ENCODE measurements around the gene MAPK8. TPM values are rescaled to one million over a fixed set of nuclear protein-coding genes. Genes with fewer than 3 reads are reported as not detected.
A peak's percentile ranks its signal among the peaks of the same experiment; 100 is the strongest.

The MAPK8 gene
- total RNA-seq, 1 donor from 2014 or later = 47.4 TPM

DNA sequence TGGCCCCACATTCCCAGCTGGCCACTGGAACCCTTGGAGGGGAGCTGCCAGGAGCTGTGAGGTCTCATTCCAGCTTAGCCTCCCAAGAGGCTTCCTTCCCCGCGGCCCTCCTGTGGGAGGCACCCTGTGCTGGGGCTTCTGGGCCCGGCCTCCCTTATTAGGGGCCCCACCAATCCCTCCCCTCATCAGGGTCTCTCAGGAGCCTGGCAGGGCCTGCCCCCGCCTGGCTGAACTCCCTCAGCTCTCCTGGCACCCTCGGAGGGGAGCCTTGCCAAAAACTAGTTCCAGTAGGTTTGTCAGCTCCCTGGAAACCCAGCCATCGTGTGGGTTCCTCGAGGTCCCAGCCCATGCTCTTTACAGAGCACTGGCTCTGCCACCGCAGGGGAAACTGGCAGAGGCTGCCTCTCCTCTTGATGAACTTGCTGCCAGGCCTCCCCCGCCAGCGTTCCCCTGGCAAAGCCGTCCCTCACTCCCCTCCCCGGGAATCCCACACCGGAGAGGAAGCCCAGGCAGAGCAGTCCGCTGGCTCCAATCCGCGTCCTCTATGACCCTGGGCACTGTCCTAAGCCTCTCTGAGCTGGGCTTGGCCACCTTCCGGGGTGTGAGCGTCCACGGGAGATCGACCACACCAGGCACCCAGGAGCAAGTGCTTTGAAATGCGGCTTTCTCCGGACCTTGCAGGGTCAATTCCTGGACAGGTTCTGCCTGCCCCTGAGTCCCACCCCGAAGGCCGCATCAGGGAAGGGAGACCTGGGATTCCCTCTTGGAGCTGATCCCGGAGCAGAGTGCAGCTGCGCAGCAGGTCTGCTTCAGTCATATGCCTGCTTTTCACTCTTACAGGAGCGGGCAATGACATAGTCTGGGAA, 158.6 kb downstream of the MAPK8 start:
- H3K4me2 ChIP-seq (ENCODE audit: low read length) = no peak overlapping the region
- H3K36me3 ChIP-seq (ENCODE audit: insufficient read depth, low read length) = peaks cover 4% of the 10 kb centered on the region
- no peaks in the 10 kb centered on the region for H3K27me3 ChIP-seq (ENCODE audit: insufficient read depth, low read length)
- peaks cover 3% of the 10 kb centered on the region for H3K4me1 ChIP-seq (ENCODE audit: insufficient read depth, low read length)
- Mint-ChIP-seq H3K27me3 (ENCODE audit: low read depth, unreplicated experiment) (peaks cover 48% of the 10 kb centered on the region), H3K27ac (ENCODE audit: unreplicated experiment) (no peak overlapping the region), H3K9me3 (ENCODE audit: unreplicated experiment) (peaks cover 2% of the 10 kb centered on the region), H3K4me3 (ENCODE audit: unreplicated experiment) (no peak overlapping the region), H3K36me3 (ENCODE audit: low read depth, unreplicated experiment) (no peaks in the 10 kb centered on the region), H3K4me1 (ENCODE audit: low read depth, unreplicated experiment) (peaks cover 4% of the 10 kb centered on the region)
- no peak overlapping the region for H3K4me3 ChIP-seq (ENCODE audit: insufficient read depth, low read depth, low read length)
- H3K9ac ChIP-seq (ENCODE audit: low read length) = no peak overlapping the region
- no peaks in the 10 kb centered on the region for H3K9me3 ChIP-seq (ENCODE audit: insufficient read depth, low read depth, low read length)
- no peak for TF ChIP-seq EZH2 (IDR thresholded peaks at IDR 0.05; ENCODE audit: insufficient read depth, low read length)
- TF ChIP-seq CTCF (IDR thresholded peaks at IDR 0.05; ENCODE audit: insufficient read depth, low read depth, low read length) = no peak
- FAIRE-seq (no peak), DNase-seq (ENCODE audit: low read depth) (no peak)
- H3K79me2 ChIP-seq (ENCODE audit: insufficient read depth, low read length) = peaks cover 38% of the 10 kb centered on the region
- H3K27ac ChIP-seq (ENCODE audit: low read depth, low read length) = no peak overlapping the region
- no peak overlapping the region for H2AFZ ChIP-seq (ENCODE audit: low read depth, low read length)
- peaks cover 79% of the 10 kb centered on the region for H4K20me1 ChIP-seq (ENCODE audit: insufficient read depth, low read length)

DNA sequence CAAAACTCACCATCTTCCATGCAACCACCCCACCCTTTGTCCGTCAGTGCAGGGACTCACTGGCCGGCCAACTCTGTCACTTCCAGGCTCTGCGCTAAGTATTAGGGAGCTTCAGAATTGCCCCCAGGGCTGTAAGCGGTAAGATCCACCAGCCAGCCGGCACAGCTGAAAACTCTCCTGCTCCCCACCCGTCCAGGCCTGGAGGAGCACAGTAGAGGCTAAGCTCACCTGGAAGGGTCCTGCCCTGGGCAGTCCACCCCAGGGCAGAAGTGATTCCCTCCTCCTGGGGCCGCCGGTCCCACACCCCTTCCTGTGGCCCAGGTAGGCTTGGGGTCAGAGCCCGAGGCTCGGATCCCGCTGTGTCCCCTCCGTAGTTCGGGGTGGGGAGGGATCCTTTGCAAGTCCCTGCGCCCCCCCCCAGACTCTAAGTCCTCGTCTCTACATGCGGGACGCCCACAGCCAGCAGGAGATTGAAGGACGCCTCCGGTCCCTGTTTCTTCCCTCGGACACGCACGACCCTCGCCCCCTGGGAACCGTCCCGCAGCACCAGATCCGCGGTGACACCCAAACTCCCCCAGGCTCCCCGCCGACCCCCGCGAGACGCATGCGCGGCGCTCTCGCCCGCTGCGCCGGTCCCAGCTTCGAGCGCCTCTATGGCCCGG, 159.5 kb downstream of the MAPK8 start:
- H3K9ac ChIP-seq (ENCODE audit: low read length) = no peak overlapping the region
- Mint-ChIP-seq H3K4me3 (ENCODE audit: unreplicated experiment) (no peak overlapping the region), H3K27ac (ENCODE audit: unreplicated experiment) (no peak overlapping the region), H3K36me3 (ENCODE audit: low read depth, unreplicated experiment) (no peaks in the 10 kb centered on the region), H3K4me1 (ENCODE audit: low read depth, unreplicated experiment) (peaks cover 4% of the 10 kb centered on the region), H3K9me3 (ENCODE audit: unreplicated experiment) (peaks cover 2% of the 10 kb centered on the region), H3K27me3 (ENCODE audit: low read depth, unreplicated experiment) (peaks cover 43% of the 10 kb centered on the region)
- peaks cover 4% of the 10 kb centered on the region for H3K36me3 ChIP-seq (ENCODE audit: insufficient read depth, low read length)
- peaks cover 81% of the 10 kb centered on the region for H4K20me1 ChIP-seq (ENCODE audit: insufficient read depth, low read length)
- DNase-seq (ENCODE audit: low read depth) (no peak), FAIRE-seq (no peak)
- H3K4me2 ChIP-seq (ENCODE audit: low read length) = peak overlapping the region; percentile 75
- TF ChIP-seq EZH2 (IDR thresholded peaks at IDR 0.05; ENCODE audit: insufficient read depth, low read length) = no peak
- TF ChIP-seq CTCF (IDR thresholded peaks at IDR 0.05; ENCODE audit: insufficient read depth, low read depth, low read length) = no peak
- peaks cover 38% of the 10 kb centered on the region for H3K79me2 ChIP-seq (ENCODE audit: insufficient read depth, low read length)
- H3K9me3 ChIP-seq (ENCODE audit: insufficient read depth, low read depth, low read length) = no peaks in the 10 kb centered on the region
- H3K27ac ChIP-seq (ENCODE audit: low read depth, low read length) = no peak overlapping the region
- H3K4me1 ChIP-seq (ENCODE audit: insufficient read depth, low read length) = peaks cover 7% of the 10 kb centered on the region
- no peaks in the 10 kb centered on the region for H3K27me3 ChIP-seq (ENCODE audit: insufficient read depth, low read length)
- no peak overlapping the region for H2AFZ ChIP-seq (ENCODE audit: low read depth, low read length)
- H3K4me3 ChIP-seq (ENCODE audit: insufficient read depth, low read depth, low read length) = peak overlapping the region; percentile 33
